ENCODE results near the gene DHFR. TPM values are rescaled to one million over a fixed set of nuclear protein-coding genes. Genes with fewer than 3 reads are reported as not detected.

Gene DHFR
- total RNA-seq (28.0 TPM), polyA plus RNA-seq (ENCODE audit: insufficient read depth in 1 of 8, insufficient read length in 8 of 8, low replicate concordance in 1 of 8) (10 to 100 TPM; 28.1 to 52.0 (median 37.7) TPM)
- long read RNA-seq, donor 1, transcript DHFR-201 (6 exons, 3,917 nt), result major isoform, 7 of 7 reads
- long read RNA-seq, donor 1, partial matches to known transcripts, result 0 of 7 reads
- long read RNA-seq, donor 1, other reads (novel, unspliced or antisense), result 0 of 7 reads
- long read RNA-seq, donor 2, partial matches to known transcripts, result 0 of 1 reads
- long read RNA-seq, donor 2, other reads (novel, unspliced or antisense), result 0 of 1 reads
- long read RNA-seq, donor 3, transcript DHFR-201 (6 exons, 3,917 nt), result major isoform, 7 of 17 reads
- long read RNA-seq, donor 3, partial matches to known transcripts, result 10 of 17 reads
- long read RNA-seq, donor 3, other reads (novel, unspliced or antisense), result 0 of 17 reads
- long read RNA-seq, donor 4, transcript DHFR-201 (6 exons, 3,917 nt), result major isoform, 10 of 10 reads
- long read RNA-seq, donor 4, partial matches to known transcripts, result 0 of 10 reads
- long read RNA-seq, donor 4, other reads (novel, unspliced or antisense), result 0 of 10 reads
- long read RNA-seq, donor 5, transcript DHFR-201 (6 exons, 3,917 nt), result major isoform, 23 of 23 reads
- long read RNA-seq, donor 5, partial matches to known transcripts, result 0 of 23 reads
- long read RNA-seq, donor 5, other reads (novel, unspliced or antisense), result 0 of 23 reads
- long read RNA-seq, donor 6, transcript DHFR-201 (6 exons, 3,917 nt), result major isoform, 27 of 46 reads
- long read RNA-seq, donor 6, partial matches to known transcripts, result 18 of 46 reads
- long read RNA-seq, donor 6, other reads (novel, unspliced or antisense), result 0 of 46 reads
- long read RNA-seq, donor 7, transcript DHFR-201 (6 exons, 3,917 nt), result major isoform, 18 of 24 reads
- long read RNA-seq, donor 7, partial matches to known transcripts, result 0 of 24 reads
- long read RNA-seq, donor 7, other reads (novel, unspliced or antisense), result 5 of 24 reads
- long read RNA-seq, donor 8, partial matches to known transcripts, result 0 of 2 reads
- long read RNA-seq, donor 8, other reads (novel, unspliced or antisense), result 0 of 2 reads
- long read RNA-seq, donor 9, transcript DHFR-201 (6 exons, 3,917 nt), result major isoform, 10 of 10 reads
- long read RNA-seq, donor 9, partial matches to known transcripts, result 0 of 10 reads
- long read RNA-seq, donor 9, other reads (novel, unspliced or antisense), result 0 of 10 reads
- long read RNA-seq, donor 10, transcript DHFR-201 (6 exons, 3,917 nt), result major isoform, 23 of 29 reads
- long read RNA-seq, donor 10, partial matches to known transcripts, result 0 of 29 reads
- long read RNA-seq, donor 10, other reads (novel, unspliced or antisense), result 5 of 29 reads
- long read RNA-seq, donor 11, partial matches to known transcripts, result 0 of 4 reads
- long read RNA-seq, donor 11, other reads (novel, unspliced or antisense), result 0 of 4 reads

GRCh38 chr5:80654391-80655230 lies at the start of gene DHFR, which contains the start of gene MSH3:
DHFR (minus strand) TSS chr5:80654983; CDS start chr5:80654489, 494 bp downstream.
MSH3 (plus strand) TSS chr5:80654652; CDS start chr5:80654728, 76 bp downstream.
- DNase-seq, result peak; percentile 95
- under 1% methylated on average over 68 of the region's 74 CpGs for WGBS (ENCODE audit: insufficient coverage)
- H3K27me3 ChIP-seq (ENCODE audit: control insufficient read depth, insufficient read depth, low read length), result no peaks in the 10 kb centered on the region
- peaks cover 21% of the 10 kb centered on the region for H3K36me3 ChIP-seq (ENCODE audit: control insufficient read depth, insufficient read depth, low read length)
- peak within 1 kb of the TSS; percentile 72 for H3K4me3 ChIP-seq (ENCODE audit: low read length)
- H3K4me1 ChIP-seq (ENCODE audit: control insufficient read depth, insufficient read depth, low read length), result peaks cover 12% of the 10 kb centered on the region
- peak within 1 kb of the TSS; percentile 94 for H3K27ac ChIP-seq (ENCODE audit: low read length)
- no peaks in the 10 kb centered on the region for H3K9me3 ChIP-seq (replicated peaks; ENCODE audit: control insufficient read depth, low read depth, low read length)

GRCh38 chr5:80704221-80704620 lies 49.4 kb upstream of the DHFR start:
- DNase-seq, result no peak
- Histone ChIP-seq H3K27me3 (ENCODE audit: control insufficient read depth, insufficient read depth, low read length) (no peaks in the 10 kb centered on the region), H3K4me3 (ENCODE audit: low read length) (no peak overlapping the region), H3K9me3 (replicated peaks; ENCODE audit: control insufficient read depth, low read depth, low read length) (no peaks in the 10 kb centered on the region), H3K27ac (ENCODE audit: low read length) (no peak overlapping the region), H3K4me1 (ENCODE audit: control insufficient read depth, insufficient read depth, low read length) (no peaks in the 10 kb centered on the region), H3K36me3 (ENCODE audit: control insufficient read depth, insufficient read depth, low read length) (peaks cover 11% of the 10 kb centered on the region)
- WGBS (ENCODE audit: insufficient coverage), result no CpG with 5 or more reads among the region's 1 CpG

GRCh38 chr5:80703747-80704146 lies 49.0 kb upstream of the DHFR start:
- no peaks in the 10 kb centered on the region for H3K27me3 ChIP-seq (ENCODE audit: control insufficient read depth, insufficient read depth, low read length)
- peaks cover 11% of the 10 kb centered on the region for H3K36me3 ChIP-seq (ENCODE audit: control insufficient read depth, insufficient read depth, low read length)
- DNase-seq, result no peak
- H3K9me3 ChIP-seq (replicated peaks; ENCODE audit: control insufficient read depth, low read depth, low read length), result no peaks in the 10 kb centered on the region
- H3K27ac ChIP-seq (ENCODE audit: low read length), result no peak overlapping the region
- WGBS (ENCODE audit: insufficient coverage), result 85% methylated on average over 2 of the region's 5 CpGs
- no peaks in the 10 kb centered on the region for H3K4me1 ChIP-seq (ENCODE audit: control insufficient read depth, insufficient read depth, low read length)
- H3K4me3 ChIP-seq (ENCODE audit: low read length), result no peak overlapping the region

- Histone ChIP-seq H3K36me3 (ENCODE audit: control insufficient read depth, insufficient read depth, low read length) (peaks cover 11% of the 10 kb centered on the region), H3K4me1 (ENCODE audit: control insufficient read depth, insufficient read depth, low read length) (no peaks in the 10 kb centered on the region), H3K27me3 (ENCODE audit: control insufficient read depth, insufficient read depth, low read length) (no peaks in the 10 kb centered on the region), H3K9me3 (replicated peaks; ENCODE audit: control insufficient read depth, low read depth, low read length) (no peaks in the 10 kb centered on the region), H3K4me3 (ENCODE audit: low read length) (no peak overlapping the region), H3K27ac (ENCODE audit: low read length) (no peak overlapping the region)
- no peak for DNase-seq
These were observed 48.5 kb upstream of the DHFR start for GRCh38 chr5:80703291-80703690.

GRCh38 chr5:80701597-80701996 lies 46.8 kb upstream of the DHFR start:
- H3K4me3 ChIP-seq (ENCODE audit: low read length), result no peak overlapping the region
- H3K9me3 ChIP-seq (replicated peaks; ENCODE audit: control insufficient read depth, low read depth, low read length), result no peaks in the 10 kb centered on the region
- no CpG with 5 or more reads among the region's 1 CpG for WGBS (ENCODE audit: insufficient coverage)
- no peak for DNase-seq
- H3K27me3 ChIP-seq (ENCODE audit: control insufficient read depth, insufficient read depth, low read length), result no peaks in the 10 kb centered on the region
- H3K36me3 ChIP-seq (ENCODE audit: control insufficient read depth, insufficient read depth, low read length), result peaks cover 9% of the 10 kb centered on the region
- no peak overlapping the region for H3K27ac ChIP-seq (ENCODE audit: low read length)
- no peaks in the 10 kb centered on the region for H3K4me1 ChIP-seq (ENCODE audit: control insufficient read depth, insufficient read depth, low read length)

- 76% methylated on average over 3 of the region's 5 CpGs for WGBS (ENCODE audit: insufficient coverage)
- no peaks in the 10 kb centered on the region for H3K9me3 ChIP-seq (replicated peaks; ENCODE audit: control insufficient read depth, low read depth, low read length)
- H3K27me3 ChIP-seq (ENCODE audit: control insufficient read depth, insufficient read depth, low read length), result no peaks in the 10 kb centered on the region
- no peaks in the 10 kb centered on the region for H3K4me1 ChIP-seq (ENCODE audit: control insufficient read depth, insufficient read depth, low read length)
- H3K4me3 ChIP-seq (ENCODE audit: low read length), result no peak overlapping the region
- H3K27ac ChIP-seq (ENCODE audit: low read length), result no peak overlapping the region
- H3K36me3 ChIP-seq (ENCODE audit: control insufficient read depth, insufficient read depth, low read length), result peaks cover 7% of the 10 kb centered on the region
- DNase-seq, result no peak
These were observed 43.6 kb upstream of the DHFR start for GRCh38 chr5:80698369-80698768.

- Histone ChIP-seq H3K27me3 (ENCODE audit: control insufficient read depth, insufficient read depth, low read length) (no peaks in the 10 kb centered on the region), H3K36me3 (ENCODE audit: control insufficient read depth, insufficient read depth, low read length) (peaks cover 5% of the 10 kb centered on the region), H3K9me3 (replicated peaks; ENCODE audit: control insufficient read depth, low read depth, low read length) (no peaks in the 10 kb centered on the region), H3K27ac (ENCODE audit: low read length) (no peak overlapping the region), H3K4me1 (ENCODE audit: control insufficient read depth, insufficient read depth, low read length) (no peaks in the 10 kb centered on the region), H3K4me3 (ENCODE audit: low read length) (no peak overlapping the region)
- no peak for DNase-seq
- no CpG with 5 or more reads among the region's 3 CpGs for WGBS (ENCODE audit: insufficient coverage)
These were observed 42.3 kb upstream of the DHFR start for GRCh38 chr5:80697100-80697499.

GRCh38 chr5:80696450-80696849 lies 41.7 kb upstream of the DHFR start:
- no peaks in the 10 kb centered on the region for H3K9me3 ChIP-seq (replicated peaks; ENCODE audit: control insufficient read depth, low read depth, low read length)
- no peaks in the 10 kb centered on the region for H3K4me1 ChIP-seq (ENCODE audit: control insufficient read depth, insufficient read depth, low read length)
- H3K36me3 ChIP-seq (ENCODE audit: control insufficient read depth, insufficient read depth, low read length), result peaks cover 3% of the 10 kb centered on the region
- no peak overlapping the region for H3K27ac ChIP-seq (ENCODE audit: low read length)
- no peaks in the 10 kb centered on the region for H3K27me3 ChIP-seq (ENCODE audit: control insufficient read depth, insufficient read depth, low read length)
- DNase-seq, result no peak
- H3K4me3 ChIP-seq (ENCODE audit: low read length), result no peak overlapping the region
- WGBS (ENCODE audit: insufficient coverage), result no CpG with 5 or more reads among the region's 3 CpGs

- no peaks in the 10 kb centered on the region for H3K4me1 ChIP-seq (ENCODE audit: control insufficient read depth, insufficient read depth, low read length)
- H3K36me3 ChIP-seq (ENCODE audit: control insufficient read depth, insufficient read depth, low read length), result no peaks in the 10 kb centered on the region
- no peaks in the 10 kb centered on the region for H3K27me3 ChIP-seq (ENCODE audit: control insufficient read depth, insufficient read depth, low read length)
- no peaks in the 10 kb centered on the region for H3K9me3 ChIP-seq (replicated peaks; ENCODE audit: control insufficient read depth, low read depth, low read length)
- DNase-seq, result no peak
- no peak overlapping the region for H3K4me3 ChIP-seq (ENCODE audit: low read length)
- WGBS (ENCODE audit: insufficient coverage), result 100% methylated on average over 1 of the region's 3 CpGs
- H3K27ac ChIP-seq (ENCODE audit: low read length), result no peak overlapping the region
These were observed 40.9 kb upstream of the DHFR start for GRCh38 chr5:80695666-80696065.
